Activated CD4-positive, alpha-beta T cell treated with anti-CD3 and anti-CD28 coated beads, Interleukin-10, Interleukin-2, amounts not matched to agents 100 ng/mL and 50 ng/mL, durations not matched to agents 16 hours and 8 hours (primary cell): ENCODE data around the gene RPUSD3.

ENCODE experiments used
- DNase-seq: peaks from one replicate; pipeline ENCODE4 v3.0.0-alpha.2; 2020

RPUSD3 gene

DNA sequence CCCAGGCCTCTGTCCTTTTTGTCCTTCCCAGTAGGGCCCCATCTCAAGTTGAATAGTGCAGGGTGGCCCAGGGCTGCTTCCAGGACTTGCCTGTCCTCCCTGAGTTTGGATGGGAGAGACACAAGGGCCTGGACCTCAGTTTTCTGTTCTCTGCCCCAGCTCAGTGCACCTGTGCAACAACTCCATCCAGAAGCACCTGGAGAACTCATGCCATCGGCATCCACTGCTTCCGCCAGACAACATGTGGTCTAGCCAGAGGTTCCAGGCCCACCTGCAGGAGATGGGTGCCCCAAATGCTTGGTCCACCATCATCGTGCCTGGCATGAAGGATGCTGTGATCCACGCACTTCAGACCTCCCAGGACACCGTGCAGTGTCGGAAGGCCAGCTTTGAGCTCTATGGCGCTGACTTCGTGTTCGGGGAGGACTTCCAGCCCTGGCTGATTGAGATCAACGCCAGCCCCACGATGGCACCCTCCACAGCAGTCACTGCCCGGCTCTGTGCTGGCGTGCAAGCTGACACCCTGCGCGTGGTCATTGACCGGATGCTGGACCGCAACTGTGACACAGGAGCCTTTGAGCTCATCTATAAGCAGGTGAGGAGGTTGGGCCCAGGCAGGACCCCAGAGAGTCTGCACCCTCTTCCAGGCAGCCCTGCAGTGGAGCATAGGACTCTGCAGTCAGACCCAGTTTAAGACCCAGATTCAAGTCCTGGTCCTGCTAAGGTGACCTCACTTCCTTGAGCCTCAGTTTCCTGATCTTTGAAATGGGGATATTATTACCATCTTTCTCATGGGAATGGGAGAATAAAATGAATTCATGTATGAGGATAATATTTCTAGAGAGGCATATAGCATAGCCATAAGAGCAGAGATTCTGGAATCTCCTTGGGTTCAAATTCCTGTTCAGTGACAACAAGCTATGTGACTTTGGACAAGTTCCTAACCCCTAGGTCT lies 14.7 kb downstream of the RPUSD3 start:
- no peak for DNase-seq

GRCh38 chr3:9826815-9827573 lies 16.8 kb downstream of the RPUSD3 start:
- DNase-seq: peak; percentile 48

DNA sequence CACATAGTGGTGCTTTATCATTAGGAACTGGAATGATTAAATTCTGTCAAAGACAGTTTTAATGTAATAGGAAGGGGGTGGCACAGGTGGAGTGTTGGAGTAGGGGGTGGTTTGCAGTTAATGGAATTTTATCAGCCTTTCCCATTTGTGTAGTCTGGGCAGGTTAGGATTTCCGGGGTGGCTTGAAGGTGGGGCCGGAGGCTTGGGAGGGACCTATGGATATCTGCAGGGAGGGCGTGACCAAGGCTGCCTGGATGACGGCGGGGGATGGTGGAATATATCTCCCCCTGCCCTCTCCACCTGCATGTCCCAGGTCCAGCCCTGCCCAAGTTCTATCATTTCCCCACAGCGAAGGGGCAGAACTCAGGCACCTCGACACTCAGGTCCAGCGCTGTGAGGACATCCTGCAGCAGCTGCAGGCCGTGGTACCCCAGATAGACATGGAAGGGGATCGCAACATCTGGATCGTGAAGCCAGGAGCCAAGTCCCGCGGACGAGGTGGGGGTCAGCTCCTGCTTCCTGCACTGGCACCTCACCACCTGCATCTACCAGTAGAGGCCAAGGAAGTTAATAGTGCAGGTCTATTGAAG lies 18.3 kb downstream of the RPUSD3 start:
- DNase-seq: no peak

GRCh38 chr3:9820946-9821345 lies 22.9 kb downstream of the RPUSD3 start:
- DNase-seq: no peak

DNA sequence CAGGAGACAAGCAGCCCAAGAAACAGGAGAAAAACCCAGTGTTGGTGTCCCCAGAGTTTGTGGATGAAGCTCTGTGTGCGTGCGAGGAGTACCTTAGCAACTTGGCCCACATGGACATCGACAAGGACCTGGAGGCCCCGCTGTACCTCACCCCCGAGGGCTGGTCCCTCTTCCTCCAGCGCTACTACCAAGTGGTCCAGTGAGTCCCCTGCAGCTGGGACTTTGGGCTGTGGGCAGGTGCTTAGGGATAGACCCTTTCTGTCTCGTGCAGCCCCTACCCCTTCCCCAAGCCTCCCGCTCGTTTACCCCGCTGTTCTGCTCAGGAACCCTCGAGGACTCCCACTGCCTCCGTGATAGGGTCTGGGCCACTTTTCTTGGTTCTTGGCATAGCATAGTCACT lies 23.3 kb downstream of the RPUSD3 start:
- no peak for DNase-seq

DNA sequence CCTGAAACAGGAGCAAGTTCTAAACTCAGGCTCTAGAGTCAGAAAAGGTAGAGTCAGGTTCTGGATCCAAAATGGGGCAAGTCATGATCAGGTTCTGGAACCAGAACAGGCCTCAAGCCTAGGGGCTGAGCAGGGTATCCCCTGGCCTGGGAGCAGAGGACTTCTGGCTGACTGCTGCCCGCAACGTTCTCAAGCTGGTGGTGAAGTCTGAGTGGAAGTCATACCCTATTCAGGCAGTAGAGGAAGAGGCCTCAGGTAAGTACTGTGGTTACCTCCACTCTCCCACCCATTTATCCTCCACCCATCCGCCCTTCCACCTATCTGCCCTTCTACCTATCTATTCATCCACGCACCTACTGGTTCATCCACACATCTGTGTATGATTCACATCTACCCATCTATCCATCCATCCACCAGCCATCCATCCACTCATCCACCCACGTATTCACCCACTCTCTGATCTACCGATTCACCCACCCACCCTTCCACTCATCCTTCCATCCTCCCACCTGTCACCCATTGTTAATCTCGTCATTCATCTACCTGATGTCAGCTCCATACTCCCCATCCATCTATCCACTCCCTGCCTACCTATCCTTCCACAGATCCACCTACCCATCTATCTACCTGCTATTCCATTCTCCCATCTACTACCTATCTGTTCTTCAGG lies 25.0 kb downstream of the RPUSD3 start:
- no peak for DNase-seq

GRCh38 chr3:9817436-9817835 lies 26.4 kb downstream of the RPUSD3 start:
- no peak for DNase-seq

DNA sequence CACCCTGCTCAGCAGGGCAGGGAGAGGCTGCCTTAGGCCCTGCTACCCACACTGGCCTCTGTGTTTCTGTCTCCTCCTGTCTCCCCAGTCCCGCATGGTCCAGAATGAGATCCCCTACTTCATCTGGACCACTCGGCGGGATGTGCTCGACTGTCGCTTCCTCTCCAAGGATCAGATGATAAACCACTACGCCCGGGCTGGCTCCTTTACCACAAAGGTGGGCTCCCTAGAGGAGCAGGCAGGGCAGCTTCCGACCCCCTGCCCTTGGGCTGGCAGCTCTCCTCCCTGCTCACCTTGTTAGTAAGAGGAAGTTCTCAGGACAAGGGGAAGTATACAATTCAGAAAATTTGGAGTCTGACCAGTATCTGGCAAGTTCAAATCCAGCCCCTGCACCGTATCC lies 27.8 kb downstream of the RPUSD3 start:
- DNase-seq: no peak

GRCh38 chr3:9812870-9813483 lies 30.8 kb downstream of the RPUSD3 start:
- no peak for DNase-seq

DNA sequence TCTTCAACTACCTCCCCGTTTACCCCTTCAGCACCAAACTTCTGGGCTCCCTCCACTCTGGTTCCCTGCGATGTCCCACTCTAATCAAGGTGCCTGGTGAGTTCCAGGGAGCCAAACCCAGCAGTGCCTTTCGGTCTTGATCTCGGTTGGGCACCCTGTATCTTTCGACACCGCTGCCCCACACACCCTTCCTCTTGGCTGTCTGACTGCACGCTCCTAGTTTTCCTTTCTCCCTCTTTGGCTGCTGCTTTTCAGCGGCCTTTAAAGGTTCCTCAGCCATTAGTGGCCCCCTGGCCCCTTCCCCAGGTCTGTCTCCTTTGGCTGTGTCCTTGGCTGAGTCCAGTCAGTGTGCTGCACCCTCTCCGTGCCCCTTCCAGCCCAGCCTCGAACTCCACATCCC lies 33.0 kb downstream of the RPUSD3 start:
- no peak for DNase-seq

DNA sequence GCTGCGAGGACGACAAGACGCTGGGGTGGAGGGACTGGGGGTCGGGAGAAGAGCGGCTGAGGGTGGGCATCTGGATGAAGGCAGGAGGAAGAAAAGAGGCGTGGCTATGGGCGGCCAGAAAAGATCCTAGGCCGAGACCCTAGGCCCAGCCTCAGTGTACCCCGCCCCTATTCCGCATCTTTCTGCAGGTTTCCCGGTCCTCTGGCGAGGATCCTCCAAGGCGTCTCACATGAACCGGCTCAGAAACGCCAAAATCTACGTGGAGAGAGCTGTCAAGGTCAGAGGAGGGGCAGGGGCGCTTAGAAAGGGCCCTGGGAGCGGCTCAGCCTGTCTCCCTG lies 33.4 kb downstream of the RPUSD3 start:
- DNase-seq: no peak

DNA sequence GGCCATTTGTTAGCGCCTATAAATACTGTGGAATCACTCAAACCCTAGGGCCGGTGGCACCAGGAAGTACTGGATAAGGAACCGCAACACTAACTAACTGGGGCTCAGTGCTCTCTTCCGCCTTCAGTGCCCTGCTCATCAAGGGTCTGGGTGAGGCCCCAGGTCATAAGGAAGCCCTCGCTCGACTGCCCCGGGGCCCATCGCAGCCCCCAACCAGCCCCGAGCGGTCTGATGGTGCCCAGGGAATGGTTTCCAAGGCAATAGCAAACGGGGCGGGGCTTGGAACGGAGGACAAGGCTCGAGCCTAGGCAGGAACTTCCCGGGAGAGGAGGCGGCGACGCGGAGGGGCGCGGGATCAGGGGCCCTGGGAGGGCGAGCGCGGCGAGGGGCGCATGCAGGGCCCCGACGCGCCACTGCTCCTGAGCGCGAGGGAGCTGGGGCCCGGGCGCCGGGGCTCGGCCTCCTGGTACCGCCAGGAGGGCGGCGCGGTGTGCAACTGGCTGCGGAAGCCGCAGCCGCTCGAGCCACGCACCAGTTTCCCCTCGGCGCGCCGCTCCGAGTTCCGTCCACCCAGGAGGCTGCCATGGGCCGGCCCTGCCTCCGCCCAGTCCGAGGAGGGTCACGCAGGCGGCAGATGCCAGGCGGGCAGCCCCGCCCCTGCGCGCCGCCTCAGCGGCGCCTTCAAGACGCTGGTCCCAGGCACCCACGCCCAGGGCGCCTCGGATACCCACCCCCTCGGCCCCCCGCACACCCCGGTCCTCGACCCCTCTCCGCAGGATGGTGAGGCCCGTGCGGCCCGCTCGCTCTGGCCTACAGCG lies 34.0 kb downstream of the RPUSD3 start, which contains the start of gene TTLL3:
TTLL3 (plus strand) TSS at position 648 of the 818 bp plus-strand sequence. CDS start 400 bp downstream, outside the sequence.
- peak; percentile 49 for DNase-seq

GRCh38 chr3:9809239-9809614 lies 34.6 kb downstream of the RPUSD3 start:
- no peak for DNase-seq

GRCh38 chr3:9808345-9809037 lies 35.3 kb downstream of the RPUSD3 start:
- DNase-seq: peak; percentile 69

- DNase-seq: no peak
Observed at GRCh38 chr3:9807981-9808344, 35.8 kb downstream of the RPUSD3 start.

GRCh38 chr3:9806688-9807589 lies 36.9 kb downstream of the RPUSD3 start:
- DNase-seq: no peak

GRCh38 chr3:9806137-9806536 lies 37.7 kb downstream of the RPUSD3 start:
- DNase-seq: no peak

DNA sequence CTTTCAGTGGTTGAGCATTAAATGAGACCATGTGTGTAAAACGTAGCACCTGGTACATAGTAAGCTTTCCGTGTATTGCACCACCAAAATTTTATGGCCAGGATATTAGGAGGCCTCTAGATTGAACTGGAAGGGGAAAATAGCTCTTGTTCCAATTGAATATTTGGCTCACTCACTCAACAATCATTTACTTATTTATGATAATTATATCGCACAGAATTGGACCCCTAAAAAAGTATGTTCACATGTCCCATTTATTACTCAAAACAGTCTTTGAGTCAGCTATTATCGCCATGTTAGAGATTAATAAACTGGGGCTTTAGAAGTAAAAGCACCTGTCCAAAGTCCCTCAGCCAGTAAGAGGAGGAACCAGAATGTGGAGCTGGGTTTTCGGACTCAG lies 38.8 kb downstream of the RPUSD3 start:
- DNase-seq: no peak

DNA sequence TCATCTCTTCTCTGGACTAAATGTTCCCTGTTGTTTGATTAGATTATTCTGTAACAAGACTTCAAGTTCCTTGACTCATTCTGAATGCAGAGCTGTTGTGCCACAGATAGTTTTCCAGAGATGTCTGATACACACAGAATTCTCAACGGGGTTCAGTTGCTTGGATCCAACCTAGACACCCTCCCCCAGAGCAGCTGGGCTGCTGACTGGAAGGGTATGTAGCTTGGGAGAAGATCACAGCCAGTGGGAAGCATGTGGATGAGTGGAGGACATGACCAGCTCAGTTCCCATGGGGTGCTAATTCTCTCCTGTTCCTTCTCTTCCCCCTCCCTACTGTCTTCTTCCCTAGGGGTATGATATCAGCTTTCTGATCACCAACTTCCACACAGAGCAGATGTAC lies 40.3 kb downstream of the RPUSD3 start:
- DNase-seq: no peak

GRCh38 chr3:9800529-9800928 lies 43.3 kb downstream of the RPUSD3 start:
- DNase-seq: no peak
